HepG2 (cell line): ENCODE results near the gene SGCE. TPM values are rescaled to one million over a fixed set of nuclear protein-coding genes. Genes with fewer than 3 reads are reported as not detected.
A peak's percentile ranks its signal among the peaks of the same experiment; 100 is the strongest.

Experiments
- ATM ChIP-seq: fragments of 450-650 bp; IDR thresholded peaks from 2 replicates; pipeline ENCODE4 v1.7.1; 2017; ENCODE audit warnings: mild to moderate bottlenecking, borderline replicate concordance
- FOXK1 ChIP-seq: sonication (generic); formaldehyde crosslinking; IDR thresholded peaks from 2 replicates; pipeline ENCODE4 v1.4.0; 2020; ENCODE audit warnings: low read depth, missing genetic modification reagents, borderline replicate concordance
- HIVEP1 ChIP-seq: sonication (generic); formaldehyde crosslinking; IDR thresholded peaks from 2 replicates; pipeline ENCODE4 v1.4.0; 2020; ENCODE audit warnings: mild to moderate bottlenecking, missing genetic modification reagents
- JDP2 ChIP-seq: sonication (generic); formaldehyde crosslinking; IDR thresholded peaks from 2 replicates; pipeline ENCODE4 v1.8.1; 2022; ENCODE audit warnings: missing genetic modification reagents, borderline replicate concordance
- KMT2B ChIP-seq: IDR thresholded peaks from 2 replicates; pipeline ENCODE4 v1.6.1; 2016; ENCODE audit warnings: missing genetic modification reagents, missing compliant biosample characterization
- MXI1 ChIP-seq: IDR thresholded peaks from 3 replicates; pipeline ENCODE4 v1.6.1; 2012; ENCODE audit warnings: low read depth, low read length, inconsistent platforms, borderline replicate concordance
- NFKB2 ChIP-seq: sonication (generic); formaldehyde crosslinking; IDR thresholded peaks from 2 replicates; pipeline ENCODE4 v1.4.0; 2020; ENCODE audit warnings: missing genetic modification reagents, borderline replicate concordance
- RBM22 ChIP-seq: fragments of 200-400 bp; formaldehyde crosslinking; optimal IDR thresholded peaks from 2 replicates; pipeline ENCODE3; 2017; ENCODE audit warnings: mild to moderate bottlenecking, low read length, moderate library complexity
- SIX1 ChIP-seq: sonication (generic); formaldehyde crosslinking; IDR thresholded peaks from 2 replicates; pipeline ENCODE4 v1.4.0; 2020; ENCODE audit warnings: missing genetic modification reagents, borderline replicate concordance
- ZBTB3 ChIP-seq: sonication (generic); formaldehyde crosslinking; IDR thresholded peaks from 2 replicates; pipeline ENCODE4 v1.4.0; 2020; ENCODE audit warnings: low read depth, mild to moderate bottlenecking, moderate library complexity, missing genetic modification reagents, borderline replicate concordance
- ZNF543 ChIP-seq: sonication (generic); formaldehyde crosslinking; IDR thresholded peaks from 2 replicates; pipeline ENCODE4 v1.4.0; 2020; ENCODE audit warnings: mild to moderate bottlenecking, missing genetic modification reagents
- ZNF598 ChIP-seq: sonication (generic); formaldehyde crosslinking; IDR thresholded peaks from 2 replicates; pipeline ENCODE4 v1.5.1; 2020; ENCODE audit warnings: mild to moderate bottlenecking, missing genetic modification reagents, borderline replicate concordance
- ZNF614 ChIP-seq: IDR thresholded peaks from 2 replicates; pipeline ENCODE4 v1.6.1; 2018; ENCODE audit warnings: missing biosample characterization, missing genetic modification reagents, inconsistent platforms, borderline replicate concordance
- ZNF720 ChIP-seq: sonication (generic); formaldehyde crosslinking; IDR thresholded peaks from 2 replicates; pipeline ENCODE4 v1.4.0; 2020; ENCODE audit warnings: missing genetic modification reagents
- polyA plus RNA-seq, 8 experiments: library from polyadenylated mRNA; depleted of rRNA in 3 of 8; stranded (reverse) in 7 of 8; unstranded in 1 of 8; fragments of >200 nt; fragmentation: Illumina TruSeq in 4 of 8; extraction: Trizol in 4 of 8; gene quantifications; 2 replicates each; pipeline versions ENCODE4 v1.2.1 to v1.2.3, GENCODE V29; 2011 to 2016; ENCODE audit warnings: low read depth in 4 of 8, missing spikeins in 1 of 8, mixed read lengths in 1 of 8; ENCODE audit not compliant: insufficient read depth in 1 of 8
- total RNA-seq, 5 experiments: library from RNA; depleted of rRNA; stranded (reverse); fragments of >200 nt; fragmentation: Illumina TruSeq; extraction: Trizol; gene quantifications; 2 replicates each; pipeline ENCODE4 v1.2.3, GENCODE V29; 2016; ENCODE audit warnings: low read depth in 1 of 5
- TF ChIP-seq, protein P1 (sequence below): IDR thresholded peaks from 2 replicates; pipeline ENCODE4 v1.6.1; 2012; ENCODE audit warnings: low read length, improper control_type of control experiment
- TF ChIP-seq, protein P2 (sequence below): sonication (generic); formaldehyde crosslinking; IDR thresholded peaks from 2 replicates; pipeline ENCODE4 v1.5.0; 2020; ENCODE audit warnings: missing genetic modification reagents
- TF ChIP-seq, protein P3 (sequence below): sonication (generic); formaldehyde crosslinking; IDR thresholded peaks from 2 replicates; pipeline ENCODE4 v1.4.0; 2020; ENCODE audit warnings: missing genetic modification reagents, borderline replicate concordance
- TF ChIP-seq, protein P4 (sequence below): sonication (generic); formaldehyde crosslinking; IDR thresholded peaks from 2 replicates; pipeline ENCODE4 v1.5.0; 2020; ENCODE audit warnings: missing genetic modification reagents
- TF ChIP-seq, protein P5 (sequence below): IDR thresholded peaks from 2 replicates; pipeline ENCODE4 v1.6.1; 2012; ENCODE audit warnings: low read depth, low read length, improper control_type of control experiment
- TF ChIP-seq, protein P6 (sequence below): sonication (generic); formaldehyde crosslinking; IDR thresholded peaks from 2 replicates; pipeline ENCODE4 v1.4.0; 2020; ENCODE audit warnings: missing genetic modification reagents; ENCODE audit errors: not compliant biosample characterization

SGCE gene
- total and polyA plus RNA-seq, 2 of the 13 experiments (the other 11 are each of a cell fraction or from before 2014, with no cell fraction given): 52.3 to 71.1 TPM

DNA sequence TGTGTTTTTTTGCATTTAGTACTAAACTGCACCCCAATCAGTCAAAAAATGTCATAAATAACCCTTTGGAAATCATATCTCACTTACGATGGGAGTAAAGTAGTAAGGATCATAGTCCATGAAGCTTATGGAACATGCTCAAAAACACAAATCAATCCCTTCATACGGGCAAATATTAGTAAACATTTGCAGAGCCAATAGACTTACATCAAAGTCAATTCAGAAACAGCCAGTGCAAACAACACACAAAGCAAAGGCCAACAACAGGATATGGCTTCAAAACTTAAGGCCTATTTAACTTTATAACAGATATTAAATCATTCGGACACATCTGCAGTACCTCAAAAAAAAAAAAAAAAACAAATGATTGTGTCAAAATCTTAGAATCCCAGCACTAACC, 32.1 kb downstream of the SGCE start (continued):
- TF ChIP-seq ZNF614 (CRISPR knock-in tag): no peak
- TF ChIP-seq ZBTB3 (CRISPR knock-in tag): no peak
- TF ChIP-seq MXI1: no peak
- TF ChIP-seq, protein P1, sequence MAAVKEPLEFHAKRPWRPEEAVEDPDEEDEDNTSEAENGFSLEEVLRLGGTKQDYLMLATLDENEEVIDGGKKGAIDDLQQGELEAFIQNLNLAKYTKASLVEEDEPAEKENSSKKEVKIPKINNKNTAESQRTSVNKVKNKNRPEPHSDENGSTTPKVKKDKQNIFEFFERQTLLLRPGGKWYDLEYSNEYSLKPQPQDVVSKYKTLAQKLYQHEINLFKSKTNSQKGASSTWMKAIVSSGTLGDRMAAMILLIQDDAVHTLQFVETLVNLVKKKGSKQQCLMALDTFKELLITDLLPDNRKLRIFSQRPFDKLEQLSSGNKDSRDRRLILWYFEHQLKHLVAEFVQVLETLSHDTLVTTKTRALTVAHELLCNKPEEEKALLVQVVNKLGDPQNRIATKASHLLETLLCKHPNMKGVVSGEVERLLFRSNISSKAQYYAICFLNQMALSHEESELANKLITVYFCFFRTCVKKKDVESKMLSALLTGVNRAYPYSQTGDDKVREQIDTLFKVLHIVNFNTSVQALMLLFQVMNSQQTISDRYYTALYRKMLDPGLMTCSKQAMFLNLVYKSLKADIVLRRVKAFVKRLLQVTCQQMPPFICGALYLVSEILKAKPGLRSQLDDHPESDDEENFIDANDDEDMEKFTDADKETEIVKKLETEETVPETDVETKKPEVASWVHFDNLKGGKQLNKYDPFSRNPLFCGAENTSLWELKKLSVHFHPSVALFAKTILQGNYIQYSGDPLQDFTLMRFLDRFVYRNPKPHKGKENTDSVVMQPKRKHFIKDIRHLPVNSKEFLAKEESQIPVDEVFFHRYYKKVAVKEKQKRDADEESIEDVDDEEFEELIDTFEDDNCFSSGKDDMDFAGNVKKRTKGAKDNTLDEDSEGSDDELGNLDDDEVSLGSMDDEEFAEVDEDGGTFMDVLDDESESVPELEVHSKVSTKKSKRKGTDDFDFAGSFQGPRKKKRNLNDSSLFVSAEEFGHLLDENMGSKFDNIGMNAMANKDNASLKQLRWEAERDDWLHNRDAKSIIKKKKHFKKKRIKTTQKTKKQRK: no peak
- no peak for TF ChIP-seq ZNF598
- TF ChIP-seq, protein P2, sequence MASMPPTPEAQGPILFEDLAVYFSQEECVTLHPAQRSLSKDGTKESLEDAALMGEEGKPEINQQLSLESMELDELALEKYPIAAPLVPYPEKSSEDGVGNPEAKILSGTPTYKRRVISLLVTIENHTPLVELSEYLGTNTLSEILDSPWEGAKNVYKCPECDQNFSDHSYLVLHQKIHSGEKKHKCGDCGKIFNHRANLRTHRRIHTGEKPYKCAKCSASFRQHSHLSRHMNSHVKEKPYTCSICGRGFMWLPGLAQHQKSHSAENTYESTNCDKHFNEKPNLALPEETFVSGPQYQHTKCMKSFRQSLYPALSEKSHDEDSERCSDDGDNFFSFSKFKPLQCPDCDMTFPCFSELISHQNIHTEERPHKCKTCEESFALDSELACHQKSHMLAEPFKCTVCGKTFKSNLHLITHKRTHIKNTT (CRISPR knock-in tag): no peak
- no peak for TF ChIP-seq NFKB2 (CRISPR knock-in tag)
- no peak for TF ChIP-seq HIVEP1 (CRISPR knock-in tag)
- TF ChIP-seq, protein P3, sequence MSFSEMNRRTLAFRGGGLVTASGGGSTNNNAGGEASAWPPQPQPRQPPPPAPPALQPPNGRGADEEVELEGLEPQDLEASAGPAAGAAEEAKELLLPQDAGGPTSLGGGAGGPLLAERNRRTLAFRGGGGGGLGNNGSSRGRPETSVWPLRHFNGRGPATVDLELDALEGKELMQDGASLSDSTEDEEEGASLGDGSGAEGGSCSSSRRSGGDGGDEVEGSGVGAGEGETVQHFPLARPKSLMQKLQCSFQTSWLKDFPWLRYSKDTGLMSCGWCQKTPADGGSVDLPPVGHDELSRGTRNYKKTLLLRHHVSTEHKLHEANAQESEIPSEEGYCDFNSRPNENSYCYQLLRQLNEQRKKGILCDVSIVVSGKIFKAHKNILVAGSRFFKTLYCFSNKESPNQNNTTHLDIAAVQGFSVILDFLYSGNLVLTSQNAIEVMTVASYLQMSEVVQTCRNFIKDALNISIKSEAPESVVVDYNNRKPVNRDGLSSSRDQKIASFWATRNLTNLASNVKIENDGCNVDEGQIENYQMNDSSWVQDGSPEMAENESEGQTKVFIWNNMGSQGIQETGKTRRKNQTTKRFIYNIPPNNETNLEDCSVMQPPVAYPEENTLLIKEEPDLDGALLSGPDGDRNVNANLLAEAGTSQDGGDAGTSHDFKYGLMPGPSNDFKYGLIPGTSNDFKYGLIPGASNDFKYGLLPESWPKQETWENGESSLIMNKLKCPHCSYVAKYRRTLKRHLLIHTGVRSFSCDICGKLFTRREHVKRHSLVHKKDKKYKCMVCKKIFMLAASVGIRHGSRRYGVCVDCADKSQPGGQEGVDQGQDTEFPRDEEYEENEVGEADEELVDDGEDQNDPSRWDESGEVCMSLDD (CRISPR knock-in tag): no peak
- no peak for TF ChIP-seq JDP2
- TF ChIP-seq, protein P4, sequence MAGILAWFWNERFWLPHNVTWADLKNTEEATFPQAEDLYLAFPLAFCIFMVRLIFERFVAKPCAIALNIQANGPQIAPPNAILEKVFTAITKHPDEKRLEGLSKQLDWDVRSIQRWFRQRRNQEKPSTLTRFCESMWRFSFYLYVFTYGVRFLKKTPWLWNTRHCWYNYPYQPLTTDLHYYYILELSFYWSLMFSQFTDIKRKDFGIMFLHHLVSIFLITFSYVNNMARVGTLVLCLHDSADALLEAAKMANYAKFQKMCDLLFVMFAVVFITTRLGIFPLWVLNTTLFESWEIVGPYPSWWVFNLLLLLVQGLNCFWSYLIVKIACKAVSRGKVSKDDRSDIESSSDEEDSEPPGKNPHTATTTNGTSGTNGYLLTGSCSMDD (CRISPR knock-in tag): no peak
- TF ChIP-seq, protein P5, sequence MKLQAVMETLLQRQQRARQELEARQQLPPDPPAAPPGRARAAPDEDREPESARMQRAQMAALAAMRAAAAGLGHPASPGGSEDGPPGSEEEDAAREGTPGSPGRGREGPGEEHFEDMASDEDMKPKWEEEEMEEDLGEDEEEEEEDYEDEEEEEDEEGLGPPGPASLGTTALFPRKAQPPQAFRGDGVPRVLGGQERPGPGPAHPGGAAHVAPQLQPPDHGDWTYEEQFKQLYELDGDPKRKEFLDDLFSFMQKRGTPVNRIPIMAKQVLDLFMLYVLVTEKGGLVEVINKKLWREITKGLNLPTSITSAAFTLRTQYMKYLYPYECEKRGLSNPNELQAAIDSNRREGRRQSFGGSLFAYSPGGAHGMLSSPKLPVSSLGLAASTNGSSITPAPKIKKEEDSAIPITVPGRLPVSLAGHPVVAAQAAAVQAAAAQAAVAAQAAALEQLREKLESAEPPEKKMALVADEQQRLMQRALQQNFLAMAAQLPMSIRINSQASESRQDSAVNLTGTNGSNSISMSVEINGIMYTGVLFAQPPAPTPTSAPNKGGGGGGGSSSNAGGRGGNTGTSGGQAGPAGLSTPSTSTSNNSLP: peak; percentile 98
- TF ChIP-seq RBM22: no peak
- TF ChIP-seq, protein P6, sequence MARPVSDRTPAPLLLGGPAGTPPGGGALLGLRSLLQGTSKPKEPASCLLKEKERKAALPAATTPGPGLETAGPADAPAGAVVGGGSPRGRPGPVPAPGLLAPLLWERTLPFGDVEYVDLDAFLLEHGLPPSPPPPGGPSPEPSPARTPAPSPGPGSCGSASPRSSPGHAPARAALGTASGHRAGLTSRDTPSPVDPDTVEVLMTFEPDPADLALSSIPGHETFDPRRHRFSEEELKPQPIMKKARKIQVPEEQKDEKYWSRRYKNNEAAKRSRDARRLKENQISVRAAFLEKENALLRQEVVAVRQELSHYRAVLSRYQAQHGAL: no peak
- no peak for TF ChIP-seq ZNF543 (CRISPR knock-in tag)
- TF ChIP-seq FOXK1 (CRISPR knock-in tag): peak; percentile 68; the same call in 1 of the 2 replicates
- peak; percentile 83; the same call in 1 of the 2 replicates for TF ChIP-seq SIX1 (CRISPR knock-in tag)
- TF ChIP-seq ZNF720 (CRISPR knock-in tag): no peak
- peak; percentile 85; the same call in 1 of the 2 replicates for TF ChIP-seq ATM
- TF ChIP-seq KMT2B: no peak
